T-helper 1 cell treated with Interleukin-12 subunit alpha and Interleukin-12 subunit beta and Interleukin-4 antibody, amounts not matched to agents 30 μg/mL and 1 μg/mL, for 36 hours (primary cell): ENCODE results near the gene RHNO1.
A peak's percentile ranks its signal among the peaks of the same experiment; 100 is the strongest.

Experiments
- H3K27ac Mint-ChIP-seq: one replicate; pipeline ENCODE4 v1.8.0; 2021; ENCODE audit warnings: mild to moderate bottlenecking, mixed read lengths
- H3K27me3 Mint-ChIP-seq: one replicate; pipeline ENCODE4 v1.8.0; 2021; ENCODE audit warnings: low read depth, mixed read lengths
- H3K36me3 Mint-ChIP-seq: one replicate; pipeline ENCODE4 v1.8.0; 2021; ENCODE audit warnings: low read depth, mixed read lengths
- H3K4me1 Mint-ChIP-seq: one replicate; pipeline ENCODE4 v1.8.0; 2021; ENCODE audit warnings: low read depth, mixed read lengths
- H3K4me3 Mint-ChIP-seq: one replicate; pipeline ENCODE4 v1.8.0; 2021; ENCODE audit warnings: mild to moderate bottlenecking, moderate library complexity, mixed read lengths
- H3K9me3 Mint-ChIP-seq: one replicate; pipeline ENCODE4 v1.8.0; 2021; ENCODE audit warnings: mixed read lengths

Gene RHNO1

DNA sequence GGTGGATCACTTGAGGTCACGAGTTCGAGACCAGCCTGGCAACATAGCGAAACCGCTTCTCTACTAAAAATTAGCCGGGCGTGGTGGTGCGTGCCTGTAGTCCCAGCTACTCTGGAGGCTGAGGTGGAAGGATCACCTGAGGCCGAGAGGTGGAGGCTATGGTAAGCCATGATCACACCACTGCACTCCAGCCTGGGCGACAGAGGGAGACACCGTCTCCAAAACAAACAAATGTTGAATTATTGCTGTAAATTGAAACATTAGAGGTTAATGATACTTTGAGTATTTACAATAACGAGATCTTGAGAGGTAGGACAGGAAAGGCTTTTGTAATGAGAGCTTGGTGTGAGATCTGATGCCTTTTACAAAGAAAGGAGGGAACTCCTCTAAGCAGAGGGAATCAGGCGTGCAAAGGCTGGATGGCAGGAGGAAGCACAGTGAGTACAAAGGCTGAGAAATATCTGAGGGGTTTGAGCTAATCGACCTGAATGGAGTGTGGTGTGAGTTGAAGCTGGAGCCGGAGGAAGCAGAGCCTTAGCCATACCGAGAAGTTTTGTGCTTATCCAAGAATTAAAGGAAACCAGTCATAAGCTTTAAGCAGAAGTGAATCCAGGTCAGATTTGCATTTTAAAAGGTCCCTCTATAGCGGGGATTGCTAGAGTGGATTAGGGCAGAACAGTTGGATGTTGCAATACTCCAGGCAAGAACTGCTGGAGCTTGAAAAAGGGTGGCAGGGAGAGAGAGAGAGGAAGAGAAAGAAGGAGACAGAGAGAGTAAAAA is 1.1 kb downstream of the RHNO1 start:
- peak overlapping the region; percentile 96 for H3K4me3 Mint-ChIP-seq
- no peaks in the 10 kb centered on the region for H3K9me3 Mint-ChIP-seq
- H3K27ac Mint-ChIP-seq: peak overlapping the region; percentile 100
- peaks cover 39% of the 10 kb centered on the region for H3K4me1 Mint-ChIP-seq
- no peaks in the 10 kb centered on the region for H3K27me3 Mint-ChIP-seq
- H3K36me3 Mint-ChIP-seq: peaks cover 29% of the 10 kb centered on the region

DNA sequence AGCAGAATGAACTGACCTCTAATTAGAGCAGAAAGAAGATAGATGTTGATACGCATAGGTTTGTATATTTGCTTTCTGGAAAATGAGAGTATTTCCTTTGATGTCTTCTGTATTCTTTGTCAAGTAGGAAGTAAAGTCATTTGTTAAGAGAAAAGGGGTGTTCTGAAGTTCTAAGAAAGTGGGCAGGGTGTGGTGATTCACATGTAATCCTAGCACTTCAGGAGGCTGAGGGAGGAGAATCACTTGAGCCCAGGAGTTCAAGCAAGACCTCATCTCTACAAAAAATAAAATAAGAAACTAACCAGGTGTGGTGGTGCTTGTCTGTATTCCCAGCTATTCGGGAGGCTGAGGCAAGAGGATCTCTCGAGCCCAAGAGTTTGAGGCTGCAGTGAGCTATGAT is 2.8 kb downstream of the RHNO1 start:
- no peaks in the 10 kb centered on the region for H3K27me3 Mint-ChIP-seq
- peaks cover 38% of the 10 kb centered on the region for H3K4me1 Mint-ChIP-seq
- peak overlapping the region; percentile 64 for H3K27ac Mint-ChIP-seq
- H3K4me3 Mint-ChIP-seq: peak overlapping the region; percentile 96
- H3K36me3 Mint-ChIP-seq: peaks cover 27% of the 10 kb centered on the region
- no peaks in the 10 kb centered on the region for H3K9me3 Mint-ChIP-seq

DNA sequence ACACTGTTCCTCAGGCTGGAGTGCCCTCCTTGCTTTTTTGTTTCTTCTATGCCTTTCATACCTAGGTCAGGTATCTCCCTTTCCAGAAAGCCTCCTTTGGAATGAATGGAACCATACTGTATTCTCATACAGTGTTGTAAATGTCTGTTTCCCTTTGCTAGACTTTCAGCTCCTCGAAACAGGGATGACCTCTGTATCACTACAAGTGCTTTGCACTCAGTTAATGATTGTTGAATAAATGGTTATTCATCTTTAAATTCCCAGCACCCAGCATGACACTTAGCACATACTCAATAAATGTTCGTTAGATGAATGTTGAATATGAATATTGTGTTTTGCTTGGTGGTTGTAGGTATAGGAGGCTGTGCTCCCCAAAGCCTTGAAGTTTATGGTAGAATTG is 7.8 kb downstream of the RHNO1 start:
- H3K4me3 Mint-ChIP-seq: no peak overlapping the region
- H3K36me3 Mint-ChIP-seq: peaks cover 28% of the 10 kb centered on the region
- peak overlapping the region; percentile 69 for H3K27ac Mint-ChIP-seq
- H3K4me1 Mint-ChIP-seq: peaks cover 37% of the 10 kb centered on the region
- no peaks in the 10 kb centered on the region for H3K9me3 Mint-ChIP-seq
- H3K27me3 Mint-ChIP-seq: no peaks in the 10 kb centered on the region

DNA sequence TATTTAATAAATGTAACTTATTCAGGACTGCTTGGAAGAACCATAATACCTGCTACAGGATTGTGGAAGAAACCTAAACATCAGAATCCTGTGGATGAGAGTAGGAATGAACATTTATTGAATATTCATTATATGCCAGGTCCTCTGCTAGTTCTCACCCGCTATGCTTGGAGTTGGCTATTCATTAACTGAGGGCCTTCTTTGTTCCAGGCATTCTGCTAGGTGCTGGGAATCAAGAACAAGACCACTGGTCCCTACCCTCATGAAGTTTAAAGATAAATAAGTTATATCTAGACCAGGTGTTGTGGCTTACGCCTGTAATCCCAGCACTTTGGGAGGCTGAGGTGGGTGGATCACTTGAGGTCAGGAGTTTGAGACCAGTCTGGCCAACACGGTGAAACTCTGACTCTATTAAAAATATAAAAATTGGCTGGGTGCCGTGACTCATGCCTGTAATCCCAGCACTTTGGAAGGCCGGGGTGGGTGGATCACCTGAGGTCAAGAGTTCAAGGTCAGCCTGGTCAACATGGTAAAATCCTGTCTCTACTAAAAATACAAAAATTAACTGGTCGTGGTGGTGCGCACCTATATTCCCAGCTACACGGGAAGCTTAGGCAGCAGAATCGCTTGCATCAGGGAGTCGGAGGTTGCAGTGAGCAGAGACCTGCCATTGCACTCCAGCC is 9.9 kb downstream of the RHNO1 start:
- no peaks in the 10 kb centered on the region for H3K27me3 Mint-ChIP-seq

DNA sequence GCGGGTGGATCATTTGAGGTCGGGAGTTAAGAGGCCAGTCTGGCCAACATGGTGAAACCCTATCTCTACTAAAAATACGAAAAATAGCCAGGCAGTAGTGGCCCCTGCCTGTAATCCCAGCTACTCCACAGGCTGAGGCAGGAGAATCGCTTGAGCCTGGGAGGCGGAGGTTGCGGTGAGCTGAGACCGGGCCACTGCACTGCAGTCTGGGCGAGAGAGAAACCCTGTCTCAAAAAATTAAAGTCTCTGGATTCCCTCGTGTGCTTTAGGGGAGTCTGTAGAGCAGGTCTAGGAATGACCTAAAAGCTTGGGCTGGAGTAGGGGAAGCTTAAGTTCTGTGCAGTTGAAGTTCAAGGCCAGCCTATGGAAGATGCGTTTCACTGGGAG is 13.0 kb downstream of the RHNO1 start:
- Mint-ChIP-seq H3K9me3 (no peaks in the 10 kb centered on the region), H3K36me3 (peaks cover 23% of the 10 kb centered on the region), H3K4me1 (peaks cover 34% of the 10 kb centered on the region), H3K27me3 (no peaks in the 10 kb centered on the region), H3K27ac (peak overlapping the region; percentile 94), H3K4me3 (peak overlapping the region; percentile 94)

More for the DNA sequence above, 9.9 kb downstream of the RHNO1 start:
- Mint-ChIP-seq H3K27ac (no peak overlapping the region), H3K36me3 (peaks cover 29% of the 10 kb centered on the region), H3K9me3 (no peaks in the 10 kb centered on the region), H3K4me3 (no peak overlapping the region), H3K4me1 (peaks cover 45% of the 10 kb centered on the region)

DNA sequence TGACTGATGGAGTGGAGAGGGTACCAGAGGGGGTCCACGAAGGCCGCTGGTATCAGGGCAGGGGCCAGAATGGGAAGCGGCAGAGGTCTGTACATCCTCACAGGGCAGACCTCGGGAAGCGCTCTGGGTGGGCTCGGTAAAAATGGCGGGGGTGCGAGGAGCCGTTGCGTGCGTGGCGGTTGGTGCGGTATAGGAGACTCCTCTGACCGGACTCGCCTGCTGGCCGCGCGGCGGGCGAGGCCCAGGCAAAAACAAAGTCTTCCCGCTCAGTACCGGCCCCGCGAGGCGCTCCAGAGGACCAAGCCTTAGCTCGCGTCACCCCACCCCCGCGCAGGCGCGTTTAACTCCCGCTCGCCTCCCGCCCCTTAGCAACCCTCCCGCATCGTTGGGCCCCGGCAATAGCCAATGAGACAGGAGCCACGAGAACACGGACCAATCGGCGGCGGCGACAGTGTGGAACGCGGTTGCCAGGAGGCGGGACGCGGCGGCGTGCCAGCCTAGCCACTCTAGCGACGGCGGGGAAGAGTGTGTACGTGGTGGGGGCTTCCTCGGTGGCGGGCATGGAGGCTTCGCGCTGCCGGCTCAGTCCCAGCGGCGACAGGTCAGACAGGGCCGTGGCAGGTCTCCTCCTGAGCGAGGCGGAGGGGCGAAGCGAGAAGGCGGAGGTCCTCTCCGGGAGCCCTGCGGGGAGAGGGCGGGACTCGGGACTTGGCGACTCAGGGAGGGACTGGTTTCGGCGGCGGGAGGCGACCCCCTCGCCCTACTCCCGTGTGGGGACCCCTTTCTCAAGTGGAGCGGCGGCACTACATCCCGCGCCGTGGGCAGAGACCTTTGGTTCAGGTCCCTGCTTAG is 13.6 kb downstream of the RHNO1 start, which contains the start of gene TULP3:
TSS of gene TULP3 (plus strand) at position 504 of the 852 bp plus-strand sequence. CDS start at position 561, 57 bp downstream.
- H3K4me3 Mint-ChIP-seq: peak within 1 kb of the TSS; percentile 94
- no peaks in the 10 kb centered on the region for H3K27me3 Mint-ChIP-seq
- H3K9me3 Mint-ChIP-seq: no peaks in the 10 kb centered on the region
- H3K27ac Mint-ChIP-seq: peak within 1 kb of the TSS; percentile 94
- peaks cover 19% of the 10 kb centered on the region for H3K36me3 Mint-ChIP-seq
- H3K4me1 Mint-ChIP-seq: peaks cover 31% of the 10 kb centered on the region

DNA sequence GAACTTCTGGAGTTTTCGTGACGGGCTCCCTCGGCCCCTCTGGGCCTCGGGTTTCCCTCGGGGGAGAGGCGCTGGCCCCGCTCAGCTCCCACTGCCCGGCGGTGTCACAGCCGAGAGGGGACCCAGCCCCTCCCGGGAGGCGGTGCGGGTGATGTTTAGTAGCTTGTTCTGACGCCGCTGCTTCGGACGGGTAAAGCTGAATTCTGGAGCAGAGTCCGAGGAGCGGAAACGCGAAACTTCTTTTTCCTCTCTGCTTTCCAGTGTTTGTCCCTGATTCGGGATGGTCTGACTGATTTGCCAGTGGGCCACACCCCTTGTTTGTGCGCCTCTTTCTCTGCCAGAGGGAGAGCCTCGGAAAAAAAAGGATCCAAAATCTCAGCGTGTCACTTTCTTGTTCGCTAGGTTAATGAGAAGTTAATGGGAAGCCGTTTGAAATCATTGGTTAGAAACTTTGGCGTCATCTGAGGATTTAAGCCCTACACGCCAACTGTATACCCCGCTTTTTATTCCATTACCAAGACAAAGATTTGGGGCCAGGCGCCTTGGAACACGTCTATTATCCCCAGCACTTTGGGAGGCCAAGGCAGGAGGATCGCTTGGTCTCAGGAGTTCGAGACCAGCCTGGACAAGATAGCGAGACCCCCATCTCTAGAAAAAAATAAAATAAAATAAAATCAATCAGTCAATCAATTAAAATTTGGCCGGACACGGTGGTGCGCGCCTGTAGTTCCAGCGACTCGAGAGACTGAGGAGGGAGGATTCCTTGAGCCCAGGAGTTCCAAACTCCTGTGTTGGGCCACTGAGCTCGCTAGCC is 14.4 kb downstream of the RHNO1 start:
- H3K27ac Mint-ChIP-seq: no peak overlapping the region
- H3K4me1 Mint-ChIP-seq: peaks cover 28% of the 10 kb centered on the region
- H3K4me3 Mint-ChIP-seq: peak overlapping the region; percentile 94
- H3K27me3 Mint-ChIP-seq: no peaks in the 10 kb centered on the region
- peaks cover 14% of the 10 kb centered on the region for H3K36me3 Mint-ChIP-seq
- H3K9me3 Mint-ChIP-seq: no peaks in the 10 kb centered on the region

DNA sequence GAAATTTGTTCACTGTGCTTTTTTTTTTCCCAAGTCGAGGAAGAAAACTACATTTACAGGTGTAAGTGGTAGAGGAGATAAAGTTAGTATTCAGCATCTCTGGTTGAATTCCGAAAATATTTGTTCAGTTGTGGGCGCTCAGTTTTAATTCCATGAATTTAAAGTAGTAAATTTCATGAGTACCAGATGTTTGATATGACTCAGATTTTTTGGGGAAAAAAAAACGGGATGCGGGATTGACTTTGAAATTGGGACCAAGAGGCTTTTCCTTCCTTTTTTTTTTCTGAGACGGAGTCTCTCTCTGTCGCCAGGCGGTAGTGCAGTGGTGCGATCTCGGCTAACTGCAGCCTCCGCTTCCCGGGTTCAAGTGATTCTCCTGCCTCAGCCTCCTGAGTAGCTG is 15.2 kb downstream of the RHNO1 start:
- Mint-ChIP-seq H3K27me3 (no peaks in the 10 kb centered on the region), H3K27ac (no peak overlapping the region), H3K4me3 (no peak overlapping the region), H3K4me1 (peaks cover 28% of the 10 kb centered on the region), H3K9me3 (no peaks in the 10 kb centered on the region), H3K36me3 (peaks cover 14% of the 10 kb centered on the region)

DNA sequence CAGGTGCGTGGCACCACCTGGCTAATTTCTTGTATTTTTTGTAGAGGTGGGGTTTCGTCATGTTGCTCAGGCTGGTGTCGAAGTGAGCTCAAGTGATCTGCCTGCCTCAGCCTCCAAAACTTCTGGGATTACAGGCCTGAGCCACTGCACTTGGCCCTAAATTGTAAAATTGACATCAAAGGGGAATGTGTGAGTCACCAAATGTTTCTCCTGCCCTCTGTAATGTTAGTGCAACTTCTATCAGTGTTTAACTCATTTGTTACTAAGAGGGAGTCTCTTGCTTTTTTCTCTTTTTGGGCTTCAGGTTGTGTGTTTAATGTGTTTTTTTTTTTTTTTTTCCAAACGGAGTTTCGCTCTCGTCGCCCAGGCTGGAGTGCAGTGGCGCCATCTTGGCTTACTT is 16.0 kb downstream of the RHNO1 start:
- Mint-ChIP-seq H3K4me3 (peak overlapping the region; percentile 42), H3K36me3 (peaks cover 8% of the 10 kb centered on the region), H3K4me1 (peaks cover 25% of the 10 kb centered on the region), H3K27ac (no peak overlapping the region), H3K9me3 (no peaks in the 10 kb centered on the region), H3K27me3 (no peaks in the 10 kb centered on the region)

DNA sequence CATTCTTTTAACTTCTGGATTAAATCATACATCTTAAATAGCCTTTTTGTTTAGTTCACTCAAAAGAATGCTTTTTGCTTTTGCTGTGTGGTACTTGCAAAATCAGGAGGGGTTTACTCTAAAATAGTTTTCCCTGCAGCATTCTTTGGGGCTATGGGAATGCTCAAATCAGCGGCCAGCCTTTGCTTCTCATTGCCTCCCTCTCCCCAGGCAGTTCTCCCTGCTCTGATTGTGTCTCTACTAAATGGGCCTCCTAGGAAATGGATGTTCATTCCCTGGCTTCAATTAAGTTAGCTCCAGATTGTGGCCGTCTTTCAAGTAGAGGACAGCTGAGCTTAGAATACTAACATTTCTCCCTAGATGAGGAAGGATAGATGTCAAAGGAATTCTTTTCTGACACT is 18.0 kb downstream of the RHNO1 start:
- Mint-ChIP-seq H3K4me1 (peaks cover 10% of the 10 kb centered on the region), H3K36me3 (peaks cover 4% of the 10 kb centered on the region), H3K9me3 (no peaks in the 10 kb centered on the region), H3K27ac (no peak overlapping the region), H3K27me3 (no peaks in the 10 kb centered on the region), H3K4me3 (no peak overlapping the region)

DNA sequence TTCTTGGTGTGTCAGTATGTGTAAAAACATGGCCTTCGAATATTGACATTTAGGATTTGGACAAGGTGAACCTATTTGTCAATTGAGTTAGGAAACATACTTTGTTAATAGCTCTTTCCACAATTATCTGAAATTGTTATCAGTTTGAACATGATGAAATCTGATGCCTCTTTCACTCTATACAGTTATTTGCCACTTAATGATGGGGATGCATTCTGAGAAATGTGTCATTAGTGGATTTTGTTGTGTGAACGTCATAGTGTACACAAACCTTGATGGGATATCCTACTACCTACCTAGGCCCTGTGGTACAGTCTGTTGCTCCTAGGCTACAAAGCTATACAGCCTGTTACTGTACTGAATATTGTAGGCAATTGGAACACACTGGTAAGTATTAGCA is 18.5 kb downstream of the RHNO1 start:
- peaks cover 5% of the 10 kb centered on the region for H3K4me1 Mint-ChIP-seq
- no peaks in the 10 kb centered on the region for H3K27me3 Mint-ChIP-seq
- H3K36me3 Mint-ChIP-seq: peaks cover 3% of the 10 kb centered on the region
- H3K9me3 Mint-ChIP-seq: no peaks in the 10 kb centered on the region
- no peak overlapping the region for H3K27ac Mint-ChIP-seq
- H3K4me3 Mint-ChIP-seq: no peak overlapping the region

DNA sequence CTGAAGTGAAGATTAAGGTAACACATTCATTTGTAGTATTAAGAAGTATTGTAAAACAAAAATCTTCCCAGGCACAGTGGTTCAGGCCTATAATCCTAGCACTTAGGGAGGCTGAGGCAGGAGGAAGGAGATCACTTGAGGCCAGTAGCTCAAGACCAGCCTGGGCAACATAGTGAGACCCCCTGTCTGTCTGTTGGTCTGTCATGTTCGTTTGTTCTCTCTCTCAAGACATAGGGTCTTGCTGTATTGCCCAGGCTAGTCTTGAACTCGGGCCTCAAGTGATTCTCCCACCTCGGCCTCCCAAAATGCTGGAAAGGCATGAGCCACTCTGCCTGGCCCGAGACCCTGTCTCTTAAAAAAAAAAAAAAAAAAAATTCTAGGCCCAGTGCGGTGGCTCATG is 20.4 kb downstream of the RHNO1 start:
- Mint-ChIP-seq H3K9me3 (no peaks in the 10 kb centered on the region), H3K4me3 (no peak overlapping the region), H3K4me1 (no peaks in the 10 kb centered on the region), H3K27me3 (no peaks in the 10 kb centered on the region), H3K27ac (no peak overlapping the region), H3K36me3 (no peaks in the 10 kb centered on the region)

DNA sequence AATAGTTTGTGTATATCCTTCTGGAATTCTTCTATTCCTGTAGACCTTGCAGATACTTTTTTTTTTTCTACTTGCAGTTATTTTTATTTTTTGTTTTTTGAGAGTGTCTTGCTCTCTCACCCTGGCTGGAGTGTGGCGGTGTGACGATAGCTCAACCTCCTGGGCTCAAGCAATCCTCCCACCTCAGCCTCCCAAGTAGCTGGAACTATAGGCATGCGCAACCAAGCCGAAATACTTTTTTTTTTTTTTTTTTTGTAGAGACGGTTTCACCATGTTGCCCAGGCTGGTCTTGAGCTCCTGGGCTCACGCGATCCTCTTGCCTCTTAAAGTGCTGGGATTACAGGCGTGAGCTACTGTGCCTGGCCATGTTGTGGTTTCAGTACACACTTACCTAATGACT is 23.6 kb downstream of the RHNO1 start:
- Mint-ChIP-seq H3K27ac (no peak overlapping the region), H3K4me3 (no peak overlapping the region), H3K36me3 (no peaks in the 10 kb centered on the region), H3K27me3 (no peaks in the 10 kb centered on the region), H3K4me1 (no peaks in the 10 kb centered on the region), H3K9me3 (no peaks in the 10 kb centered on the region)
